Endothelial cell of umbilical vein (primary cell): ENCODE measurements around the gene RPL18. TPM values are rescaled to one million over a fixed set of nuclear protein-coding genes. Genes with fewer than 3 reads are reported as not detected.
A peak's percentile ranks its signal among the peaks of the same experiment; 100 is the strongest.

Experiments used
- BruUV-seq: library from RNA; stranded (reverse); fragments of 400-500 nt; replicated peaks from 2 replicates; lab custom pipeline; 2021; lab: Mats Ljungman, UMichigan
- CTCF ChIA-PET: fragments of 300-600, 350-600 bp; sonication (Branson Sonifier 250); formaldehyde crosslinking; loops from one replicate; lab custom pipeline; 2021; ENCODE audit warnings: antibody characterized with exemption, inconsistent platforms; lab: Charles Lee
- POLR2A ChIA-PET: fragments of 300-600, 350-600 bp; sonication (Branson Sonifier 250); formaldehyde crosslinking; loops from one replicate; lab custom pipeline; 2021; ENCODE audit warnings: antibody characterized with exemption, inconsistent platforms; lab: Charles Lee
- DNase-seq: peaks from one replicate; pipeline ENCODE4 v3.0.0-alpha.2; 2011; ENCODE audit warnings: low read depth, low spot score
- FAIRE-seq: peaks from 2 replicates; lab custom pipeline; 2011; peaks lifted over from hg19 to GRCh38; lab: Jason Lieb, UNC
- H2AFZ ChIP-seq: 2 replicates; pipeline ENCODE4 v1.6.0; 2012; ENCODE audit warnings: low read depth, low read length, control low read depth, inconsistent platforms
- H3K27ac ChIP-seq: 2 replicates; pipeline ENCODE4 v1.5.1; 2011; ENCODE audit warnings: low read depth, mild to moderate bottlenecking, control low read depth, low read length, moderate library complexity; ENCODE audit not compliant: insufficient read depth
- H3K27me3 ChIP-seq, 2 experiments: 2 replicates each; pipeline versions ENCODE4 v1.6.0 to v1.6.1; 2011; ENCODE audit warnings: low read length in 2 of 2, mixed read lengths in 1 of 2; ENCODE audit not compliant: control insufficient read depth in 2 of 2, insufficient read depth in 2 of 2
- H3K36me3 ChIP-seq, 2 experiments: 2 replicates in 1 of 2; 3 replicates in 1 of 2; pipeline ENCODE4 v1.5.1; 2011; ENCODE audit warnings: low read length in 2 of 2, mild to moderate bottlenecking in 1 of 2, moderate library complexity in 1 of 2; ENCODE audit not compliant: control insufficient read depth in 2 of 2, insufficient read depth in 2 of 2; ENCODE audit errors: extremely low read depth in 1 of 2
- H3K4me1 ChIP-seq: 3 replicates; pipeline ENCODE4 v1.5.1; 2011; ENCODE audit warnings: mild to moderate bottlenecking, low read length; ENCODE audit not compliant: control insufficient read depth, insufficient read depth; ENCODE audit errors: extremely low read depth
- H3K4me2 ChIP-seq: 2 replicates; pipeline ENCODE4 v1.6.1; 2011; ENCODE audit warnings: low read length, control low read depth, mixed read lengths; ENCODE audit not compliant: insufficient read depth
- H3K4me3 ChIP-seq, 3 experiments: fragments of 200-600 bp in 1 of 3; sonication (generic), shearing (Covaris generic) in 1 of 3; replicated peaks in 1 of 3; 2 replicates each; pipeline ENCODE4 v1.5.1; 2011 to 2016; ENCODE audit warnings: control low read depth in 3 of 3, low read length in 3 of 3, mild to moderate bottlenecking in 2 of 3, inconsistent platforms in 1 of 3, low read depth in 1 of 3, moderate library complexity in 1 of 3; ENCODE audit not compliant: insufficient read depth in 1 of 3
- H3K79me2 ChIP-seq: 2 replicates; pipeline ENCODE4 v1.6.0; 2012; ENCODE audit warnings: low read length, inconsistent platforms; ENCODE audit not compliant: control insufficient read depth, insufficient read depth
- H3K9ac ChIP-seq: replicated peaks from 2 replicates; pipeline ENCODE3; 2011; ENCODE audit warnings: low read length, control low read depth; ENCODE audit not compliant: insufficient read depth; ENCODE audit errors: extremely low read depth
- H3K9me1 ChIP-seq: replicated peaks from 3 replicates; pipeline ENCODE4 v1.6.0; 2011; ENCODE audit warnings: mild to moderate bottlenecking, low read length; ENCODE audit not compliant: control insufficient read depth, insufficient read depth; ENCODE audit errors: extremely low read depth
- H3K9me3 ChIP-seq: replicated peaks from 2 replicates; pipeline ENCODE4 v1.5.1; 2012; ENCODE audit warnings: low read length, inconsistent platforms; ENCODE audit not compliant: control insufficient read depth, insufficient read depth
- H4K20me1 ChIP-seq: replicated peaks from 2 replicates; pipeline ENCODE3; 2011; ENCODE audit warnings: mild to moderate bottlenecking, low read length; ENCODE audit not compliant: control insufficient read depth, insufficient read depth; ENCODE audit errors: extremely low read depth
- CTCF ChIP-seq, 2 donors: IDR thresholded peaks; 1 replicate in 1 of 2; 2 replicates in 1 of 2; pipeline ENCODE4 v1.5.1; 2011; ENCODE audit warnings: low read length in 2 of 2, mild to moderate bottlenecking in 2 of 2, moderate library complexity in 2 of 2, control low read depth in 1 of 2, inconsistent platforms in 1 of 2, low read depth in 1 of 2; ENCODE audit not compliant: insufficient read depth in 1 of 2; ENCODE audit errors: extremely low read depth in 1 of 2
- EZH2 ChIP-seq: IDR thresholded peaks from 2 replicates; pipeline ENCODE4 v1.6.1; 2012; ENCODE audit warnings: borderline replicate concordance, low read depth, mild to moderate bottlenecking, moderate library complexity, low read length, inconsistent platforms; ENCODE audit not compliant: severe bottlenecking
- FOS ChIP-seq: IDR thresholded peaks from 2 replicates; pipeline ENCODE4 v1.6.1; 2011; ENCODE audit warnings: mild to moderate bottlenecking, low read length, moderate library complexity, borderline replicate concordance; ENCODE audit not compliant: insufficient read depth
- GATA2 ChIP-seq: IDR thresholded peaks from 2 replicates; pipeline ENCODE4 v1.7.0; 2011; ENCODE audit warnings: low read depth, mild to moderate bottlenecking, moderate library complexity, mixed read lengths, low read length; ENCODE audit not compliant: insufficient read length, insufficient read depth
- JUN ChIP-seq: IDR thresholded peaks from 2 replicates; pipeline ENCODE4 v1.6.1; 2011; ENCODE audit warnings: borderline replicate concordance, low read depth; ENCODE audit not compliant: insufficient read length, insufficient read depth
- MAX ChIP-seq: IDR thresholded peaks from 2 replicates; pipeline ENCODE4 v1.6.1; 2011; ENCODE audit not compliant: insufficient read depth, insufficient read length
- MYC ChIP-seq: IDR thresholded peaks from one replicate; pipeline ENCODE4 v1.6.1; 2011; ENCODE audit warnings: mild to moderate bottlenecking, low read depth, low read length
- POLR2A ChIP-seq: IDR thresholded peaks from 2 replicates; pipeline ENCODE4 v1.6.1; 2012; ENCODE audit warnings: low read depth, mild to moderate bottlenecking, control low read depth, low read length
- POLR2AphosphoS5 ChIP-seq: IDR thresholded peaks from 2 replicates; pipeline ENCODE4 v1.6.1; 2012; ENCODE audit warnings: low read depth, mild to moderate bottlenecking, control low read depth, low read length, moderate library complexity; ENCODE audit not compliant: insufficient read depth
- dilution Hi-C: fragments of 300-500 bp; cut with MboI; formaldehyde crosslinking; loops from one replicate; pipeline ENCODE4 v1.15.0; 2019; ENCODE audit warnings: low sequenced_read_pairs; ENCODE audit not compliant: extremely low pct_ligation_motif_present
- intact Hi-C: fragments of 100-400 bp; cut with micrococcal nuclease; formaldehyde crosslinking; loops from one replicate; pipeline ENCODE4 v1.10.0; 2022
- polyA plus RNA-seq, 4 experiments: library from polyadenylated mRNA; depleted of rRNA in 3 of 4; stranded (reverse) in 3 of 4; unstranded in 1 of 4; fragments of >200 nt; gene quantifications; 2 replicates each; pipeline versions ENCODE4 v1.2.1 to v1.2.3, GENCODE V29; 2011 to 2012; ENCODE audit warnings: missing spikeins in 1 of 4
- total RNA-seq: library from RNA; stranded (reverse); gene quantifications from 2 replicates; pipeline ENCODE4 v1.2.3, GENCODE V29; 2021

RPL18 gene
- total and polyA plus RNA-seq, 2 donors (not counting 3 experiments of a cell fraction or from before 2014, with no cell fraction given) = 1,407 to 2,154 TPM

- Histone ChIP-seq H3K4me2 (peak overlapping the region; percentile 50), H4K20me1 (no peaks in the 10 kb centered on the region), H3K4me3 (peak overlapping the region in 2 of 3 experiments; percentile 18 to 52), H3K27me3 (no peaks in the 10 kb centered on the region), H3K79me2 (peaks cover 2% of the 10 kb centered on the region), H3K9me1 (no peaks in the 10 kb centered on the region), H2AFZ (no peak overlapping the region), H3K27ac (no peak overlapping the region), H3K4me1 (peaks cover 10% of the 10 kb centered on the region), H3K9me3 (no peaks in the 10 kb centered on the region), H3K36me3 (peaks cover 0 to 2% of the 10 kb centered on the region in 2 experiments), H3K9ac (peak overlapping the region; percentile 68)
- TF ChIP-seq MYC (no peak), FOS (no peak), CTCF (IDR thresholded peaks at IDR 0.05; ENCODE audit: extremely low read depth in 1 of 2, insufficient read depth in 1 of 2, low read depth in 1 of 2, low read length in 2 of 2) (no peak), MAX (no peak), GATA2 (no peak), JUN (no peak), POLR2A (no peak), POLR2AphosphoS5 (no peak), EZH2 (no peak)
- intact Hi-C loops = no loop called here
- ChIA-PET CTCF (no interaction called here), POLR2A (no interaction called here)
- no peak for FAIRE-seq
- dilution Hi-C loops = no loop called here
- no peak for DNase-seq
- TSS peak; percentile 2 for BruUV-seq
Observed at GRCh38 chr19:48624791-48625723, 6.1 kb upstream of the RPL18 start.
